SK-N-SH treated with all-trans-retinoic acid at 6 μM for 48 hours (cell line): ENCODE measurements around the gene GTPBP1.
A peak's percentile ranks its signal among the peaks of the same experiment; 100 is the strongest.

Experiments
- ATAC-seq: fragments of 200-7000 bp; cut with Tn5 transposase; 3 replicates; pipeline ENCODE4 v1.9.1; 2020; ENCODE audit warnings: mild to moderate bottlenecking, moderate library complexity
- ARNTL ChIP-seq: fragments of 450-650 bp; formaldehyde crosslinking; IDR thresholded peaks from 2 replicates; pipeline ENCODE4 v1.5.0; 2020; ENCODE audit warnings: low read depth, mild to moderate bottlenecking, moderate library complexity, borderline replicate concordance
- BACH2 ChIP-seq: fragments of 250-450 bp; sonication (Bioruptor Pico); IDR thresholded peaks from 2 replicates; pipeline ENCODE4 v1.9.0; 2021; ENCODE audit warnings: mild to moderate bottlenecking, borderline replicate concordance
- CREB5 ChIP-seq: fragments of 250-450 bp; sonication (Bioruptor Pico); IDR thresholded peaks from 2 replicates; pipeline ENCODE4 v1.5.1; 2020; ENCODE audit warnings: low read depth, mild to moderate bottlenecking, moderate library complexity
- CSDC2 ChIP-seq: fragments of 250-450 bp; sonication (Bioruptor Pico); IDR thresholded peaks from 2 replicates; pipeline ENCODE4 v1.5.0; 2020; ENCODE audit warnings: mild to moderate bottlenecking, moderate library complexity
- CSRNP3 ChIP-seq: fragments of 250-450 bp; sonication (Bioruptor Pico); IDR thresholded peaks from 2 replicates; pipeline ENCODE4 v1.5.1; 2021; ENCODE audit warnings: mild to moderate bottlenecking, moderate library complexity
- GLIS3 ChIP-seq: fragments of 250-450 bp; sonication (Bioruptor Pico); IDR thresholded peaks from 2 replicates; pipeline ENCODE4 v1.5.0; 2020; ENCODE audit warnings: mild to moderate bottlenecking, moderate library complexity
- ISL1 ChIP-seq: fragments of 250-450 bp; sonication (Bioruptor Pico); IDR thresholded peaks from 2 replicates; pipeline ENCODE4 v2.1.2; 2022; ENCODE audit warnings: mild to moderate bottlenecking, moderate library complexity
- OSR1 ChIP-seq: fragments of 250-450 bp; sonication (Bioruptor Pico); IDR thresholded peaks from 2 replicates; pipeline ENCODE4 v1.8.0; 2022; ENCODE audit warnings: moderate library complexity, mild to moderate bottlenecking, inconsistent platforms
- PATZ1 ChIP-seq: fragments of 250-450 bp; sonication (Bioruptor Pico); IDR thresholded peaks from 2 replicates; pipeline ENCODE4 v1.8.0; 2020; ENCODE audit warnings: mild to moderate bottlenecking, moderate library complexity, borderline replicate concordance
- POU6F1 ChIP-seq: fragments of 250-450 bp; sonication (Bioruptor Pico); IDR thresholded peaks from 2 replicates; pipeline ENCODE4 v1.8.0; 2021; ENCODE audit warnings: low read depth, mild to moderate bottlenecking, moderate library complexity, borderline replicate concordance
- PPARA ChIP-seq: fragments of 250-450 bp; sonication (Bioruptor Pico); IDR thresholded peaks from 2 replicates; pipeline ENCODE4 v1.5.0; 2020; ENCODE audit warnings: mild to moderate bottlenecking, borderline replicate concordance
- RARB ChIP-seq: fragments of 250-450 bp; sonication (Bioruptor Pico); IDR thresholded peaks from 2 replicates; pipeline ENCODE4 v1.8.0; 2021; ENCODE audit warnings: mild to moderate bottlenecking, moderate library complexity
- SNAI2 ChIP-seq: fragments of 250-450 bp; sonication (Bioruptor Pico); IDR thresholded peaks from 2 replicates; pipeline ENCODE4 v1.5.0; 2020; ENCODE audit warnings: mild to moderate bottlenecking, moderate library complexity
- TCF4 ChIP-seq: fragments of 250-450 bp; sonication (Bioruptor Pico); IDR thresholded peaks from 2 replicates; pipeline ENCODE4 v1.8.0; 2021; ENCODE audit warnings: mild to moderate bottlenecking, moderate library complexity, borderline replicate concordance
- TOX ChIP-seq: fragments of 250-450 bp; sonication (Bioruptor Pico); IDR thresholded peaks from 2 replicates; pipeline ENCODE4 v1.8.0; 2021; ENCODE audit warnings: mild to moderate bottlenecking, moderate library complexity, borderline replicate concordance
- TSHZ2 ChIP-seq: fragments of 250-450 bp; sonication (Bioruptor Pico); IDR thresholded peaks from 2 replicates; pipeline ENCODE4 v1.5.0; 2020; ENCODE audit warnings: mild to moderate bottlenecking, moderate library complexity
- ZC3H10 ChIP-seq: fragments of 250-450 bp; sonication (Bioruptor Pico); IDR thresholded peaks from 2 replicates; pipeline ENCODE4 v1.5.1; 2021; ENCODE audit warnings: mild to moderate bottlenecking, moderate library complexity
- ZFP3 ChIP-seq: fragments of 250-450 bp; sonication (Bioruptor Pico); IDR thresholded peaks from 2 replicates; pipeline ENCODE4 v1.5.0; 2020; ENCODE audit warnings: mild to moderate bottlenecking, moderate library complexity
- ZNF565 ChIP-seq: fragments of 450-650 bp; formaldehyde crosslinking; conservative IDR thresholded peaks from 2 replicates; pipeline ENCODE4 v1.5.0; 2020; ENCODE audit warnings: low read depth, mild to moderate bottlenecking, moderate library complexity
- ZNF70 ChIP-seq: fragments of 450-650 bp; formaldehyde crosslinking; IDR thresholded peaks from 2 replicates; pipeline ENCODE4 v1.5.0; 2020; ENCODE audit warnings: mild to moderate bottlenecking, moderate library complexity
- ZNF8 ChIP-seq: fragments of 450-650 bp; formaldehyde crosslinking; IDR thresholded peaks from 2 replicates; pipeline ENCODE4 v1.5.0; 2020; ENCODE audit warnings: mild to moderate bottlenecking, moderate library complexity

Gene GTPBP1

GRCh38 chr22:38776086-38776485, 70.3 kb downstream of the GTPBP1 start (continued):
- TF ChIP-seq CSRNP3 = no peak
- no peak for TF ChIP-seq BACH2 (CRISPR knock-in tag)
- TF ChIP-seq RARB (CRISPR knock-in tag) = no peak
- no peak for TF ChIP-seq GLIS3 (CRISPR knock-in tag)
- TF ChIP-seq ZC3H10 = no peak
- TF ChIP-seq ZFP3 (CRISPR knock-in tag) = no peak

GRCh38 chr22:38777087-38777671, 71.4 kb downstream of the GTPBP1 start:
- TF ChIP-seq ZNF565 (CRISPR knock-in tag) (no peak), POU6F1 (no peak), TCF4 (CRISPR knock-in tag) (no peak), ISL1 (no peak), ZNF8 (CRISPR knock-in tag) (no peak), TOX (CRISPR knock-in tag) (no peak)
- ATAC-seq = no peak

- TF ChIP-seq RARB (CRISPR knock-in tag) (no peak), OSR1 (CRISPR knock-in tag) (no peak), TCF4 (CRISPR knock-in tag) (no peak), ZNF70 (CRISPR knock-in tag) (no peak), ARNTL (CRISPR knock-in tag) (no peak), ZNF8 (CRISPR knock-in tag) (no peak), ZC3H10 (no peak), CREB5 (CRISPR knock-in tag) (no peak), TSHZ2 (CRISPR knock-in tag) (no peak)
- no peak for ATAC-seq
These were observed 75.3 kb downstream of the GTPBP1 start for GRCh38 chr22:38781033-38781432.

GRCh38 chr22:38782402-38783094, 76.8 kb downstream of the GTPBP1 start:
- ATAC-seq = peak; percentile 51; the same call in 1 of the 3 replicates
- TF ChIP-seq CSDC2 (CRISPR knock-in tag) = no peak
- TF ChIP-seq BACH2 (CRISPR knock-in tag) = no peak
- TF ChIP-seq OSR1 (CRISPR knock-in tag) = no peak
- no peak for TF ChIP-seq TOX (CRISPR knock-in tag)
- TF ChIP-seq ZC3H10 = no peak
- TF ChIP-seq GLIS3 (CRISPR knock-in tag) = no peak
- TF ChIP-seq ZNF70 (CRISPR knock-in tag) = no peak
- TF ChIP-seq ISL1 = no peak
- TF ChIP-seq ZNF565 (CRISPR knock-in tag) = no peak
- no peak for TF ChIP-seq PATZ1 (CRISPR knock-in tag)
- no peak for TF ChIP-seq PPARA (CRISPR knock-in tag)
- TF ChIP-seq ARNTL (CRISPR knock-in tag) = no peak
- no peak for TF ChIP-seq TCF4 (CRISPR knock-in tag)
- TF ChIP-seq POU6F1 = no peak
- no peak for TF ChIP-seq SNAI2
